Activated naive CD8-positive, alpha-beta T cell treated with anti-CD3 and anti-CD28 coated beads, Interleukin-2, amount 50 U/mL, for 24 hours (primary cell): Measurements from ENCODE around the gene MCF2L.
"Not testable (repeated sequence)": the region's sequence is repeated elsewhere in the genome, so short reads cannot be mapped to it uniquely, and the experiment has no call there.

Experiments
- ATAC-seq: fragments of 150-1000 bp; cut with Tn5 transposase; one replicate; pipeline ENCODE4 v1.10.0; 2021
- DNase-seq: peaks from one replicate; pipeline ENCODE4 v3.0.0; 2021
- H3K27ac Mint-ChIP-seq: one replicate; pipeline ENCODE4 v1.8.0; 2021; ENCODE audit warnings: mild to moderate bottlenecking, mixed read lengths
- H3K27me3 Mint-ChIP-seq: one replicate; pipeline ENCODE4 v1.8.0; 2021; ENCODE audit warnings: mixed read lengths
- H3K36me3 Mint-ChIP-seq: one replicate; pipeline ENCODE4 v1.8.0; 2021; ENCODE audit warnings: low read depth, mixed read lengths
- H3K4me1 Mint-ChIP-seq: one replicate; pipeline ENCODE4 v1.8.0; 2021; ENCODE audit warnings: mixed read lengths
- H3K4me3 Mint-ChIP-seq: one replicate; pipeline ENCODE4 v1.8.0; 2021; ENCODE audit warnings: mild to moderate bottlenecking, moderate library complexity, mixed read lengths
- H3K9me3 Mint-ChIP-seq: one replicate; pipeline ENCODE4 v1.8.0; 2021; ENCODE audit warnings: mixed read lengths

MCF2L gene

GRCh38 chr13:113052206-113052605, 83.2 kb downstream of the MCF2L start:
- no peaks in the 10 kb centered on the region for H3K4me1 Mint-ChIP-seq
- H3K27ac Mint-ChIP-seq, result no peak overlapping the region
- H3K27me3 Mint-ChIP-seq, result no peaks in the 10 kb centered on the region
- ATAC-seq (no peak), DNase-seq (no peak)
- no peak overlapping the region for H3K4me3 Mint-ChIP-seq
- no peaks in the 10 kb centered on the region for H3K9me3 Mint-ChIP-seq
- H3K36me3 Mint-ChIP-seq, result no peaks in the 10 kb centered on the region

DNA sequence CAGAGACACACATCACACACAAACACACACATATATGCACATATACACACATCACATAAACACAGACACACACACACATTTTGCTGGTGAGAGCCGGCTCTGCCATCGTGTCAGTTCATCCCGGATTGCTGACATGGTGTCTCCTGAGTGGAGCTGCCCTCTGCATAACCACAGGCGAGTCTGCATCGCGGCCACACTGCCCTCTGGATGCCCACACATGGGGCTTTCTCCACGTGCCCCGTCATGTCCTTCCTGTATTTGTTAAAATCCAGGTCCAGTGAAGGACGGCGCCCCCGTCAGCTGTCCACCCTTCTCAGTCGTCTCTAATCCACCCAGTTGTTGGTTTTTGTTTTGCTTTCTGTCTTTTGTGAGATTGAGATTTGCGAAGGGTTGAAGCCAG, 84.0 kb downstream of the MCF2L start:
- Mint-ChIP-seq H3K4me1 (no peaks in the 10 kb centered on the region), H3K4me3 (no peak overlapping the region), H3K9me3 (no peaks in the 10 kb centered on the region), H3K36me3 (no peaks in the 10 kb centered on the region), H3K27ac (no peak overlapping the region), H3K27me3 (no peaks in the 10 kb centered on the region)
- no peak for ATAC-seq
- no peak for DNase-seq

GRCh38 chr13:113053376-113053775, 84.4 kb downstream of the MCF2L start:
- no peak overlapping the region for H3K4me3 Mint-ChIP-seq
- no peak overlapping the region for H3K27ac Mint-ChIP-seq
- ATAC-seq, result no peak
- H3K4me1 Mint-ChIP-seq, result no peaks in the 10 kb centered on the region
- H3K9me3 Mint-ChIP-seq, result no peaks in the 10 kb centered on the region
- DNase-seq, result no peak
- no peaks in the 10 kb centered on the region for H3K36me3 Mint-ChIP-seq
- H3K27me3 Mint-ChIP-seq, result no peaks in the 10 kb centered on the region

DNA sequence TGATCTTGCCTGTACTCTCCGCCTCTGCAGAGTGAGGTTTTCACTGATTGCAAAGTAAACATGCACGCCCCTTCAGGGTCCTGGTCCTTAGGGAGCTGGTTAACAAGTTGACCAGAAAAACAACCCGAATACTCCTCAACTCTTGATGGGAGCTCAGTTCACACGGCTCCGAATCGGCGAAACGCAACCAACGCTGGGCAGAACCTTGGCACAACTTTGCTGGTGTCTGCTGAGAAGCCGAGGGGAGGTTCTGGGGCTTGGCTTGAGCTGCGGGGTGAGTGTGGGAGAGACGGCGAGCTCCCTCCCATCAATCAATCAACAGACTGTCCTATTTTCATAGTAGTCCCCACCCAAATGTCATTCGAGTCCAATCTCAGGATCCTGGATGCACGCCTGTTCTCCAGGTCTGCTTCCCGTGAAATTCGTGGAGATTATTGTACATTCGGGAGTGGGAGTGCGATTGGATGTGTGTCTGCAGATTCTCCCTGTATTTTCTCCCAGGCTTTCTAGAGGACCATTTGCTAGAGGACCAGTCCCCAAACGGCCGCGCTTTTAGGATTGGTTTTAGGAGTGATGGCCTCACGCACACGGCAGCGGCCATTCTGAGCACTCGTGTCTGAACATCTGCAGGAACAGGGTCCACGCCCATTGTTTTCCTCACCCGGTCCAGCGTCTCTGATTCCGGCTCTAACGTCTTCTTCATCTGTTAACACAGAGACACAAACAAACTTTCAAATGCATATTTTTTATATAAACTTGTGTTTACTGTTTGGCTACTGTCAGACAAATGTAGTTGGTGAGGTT, 85.0 kb downstream of the MCF2L start:
- DNase-seq (no peak), ATAC-seq (no peak)
- no peak overlapping the region for H3K4me3 Mint-ChIP-seq
- no peaks in the 10 kb centered on the region for H3K27me3 Mint-ChIP-seq
- no peaks in the 10 kb centered on the region for H3K4me1 Mint-ChIP-seq
- no peaks in the 10 kb centered on the region for H3K9me3 Mint-ChIP-seq
- H3K36me3 Mint-ChIP-seq, result no peaks in the 10 kb centered on the region
- H3K27ac Mint-ChIP-seq, result no peak overlapping the region

- Mint-ChIP-seq H3K4me1 (no peaks in the 10 kb centered on the region), H3K4me3 (no peak overlapping the region), H3K27me3 (no peaks in the 10 kb centered on the region), H3K27ac (no peak overlapping the region), H3K36me3 (no peaks in the 10 kb centered on the region), H3K9me3 (no peaks in the 10 kb centered on the region)
- no peak for ATAC-seq
- no peak for DNase-seq
Observed at GRCh38 chr13:113057084-113057483, 88.1 kb downstream of the MCF2L start.

DNA sequence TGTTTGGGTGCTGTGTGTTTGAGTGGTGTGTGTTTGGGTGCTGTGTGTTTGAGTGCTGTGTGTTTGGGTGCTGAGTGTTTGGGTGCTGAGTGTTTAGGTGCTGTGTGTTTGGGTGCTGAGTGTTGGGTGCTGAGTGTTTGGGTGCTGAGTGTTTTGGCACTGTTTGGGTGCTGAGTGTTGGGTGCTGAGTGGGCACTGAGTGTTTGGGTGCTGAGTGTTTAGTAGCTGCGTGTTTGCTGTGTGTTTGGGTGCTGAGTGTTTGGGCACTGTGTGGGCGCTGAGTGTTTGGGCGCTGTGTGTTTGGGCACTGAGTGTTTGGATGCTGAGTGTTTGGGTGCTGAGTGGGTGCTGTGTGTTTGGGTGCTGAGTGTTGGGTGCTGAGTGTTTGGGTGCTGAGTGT, 88.5 kb downstream of the MCF2L start:
- not testable (repeated sequence) for H3K4me3 Mint-ChIP-seq, H3K9me3 Mint-ChIP-seq

DNA sequence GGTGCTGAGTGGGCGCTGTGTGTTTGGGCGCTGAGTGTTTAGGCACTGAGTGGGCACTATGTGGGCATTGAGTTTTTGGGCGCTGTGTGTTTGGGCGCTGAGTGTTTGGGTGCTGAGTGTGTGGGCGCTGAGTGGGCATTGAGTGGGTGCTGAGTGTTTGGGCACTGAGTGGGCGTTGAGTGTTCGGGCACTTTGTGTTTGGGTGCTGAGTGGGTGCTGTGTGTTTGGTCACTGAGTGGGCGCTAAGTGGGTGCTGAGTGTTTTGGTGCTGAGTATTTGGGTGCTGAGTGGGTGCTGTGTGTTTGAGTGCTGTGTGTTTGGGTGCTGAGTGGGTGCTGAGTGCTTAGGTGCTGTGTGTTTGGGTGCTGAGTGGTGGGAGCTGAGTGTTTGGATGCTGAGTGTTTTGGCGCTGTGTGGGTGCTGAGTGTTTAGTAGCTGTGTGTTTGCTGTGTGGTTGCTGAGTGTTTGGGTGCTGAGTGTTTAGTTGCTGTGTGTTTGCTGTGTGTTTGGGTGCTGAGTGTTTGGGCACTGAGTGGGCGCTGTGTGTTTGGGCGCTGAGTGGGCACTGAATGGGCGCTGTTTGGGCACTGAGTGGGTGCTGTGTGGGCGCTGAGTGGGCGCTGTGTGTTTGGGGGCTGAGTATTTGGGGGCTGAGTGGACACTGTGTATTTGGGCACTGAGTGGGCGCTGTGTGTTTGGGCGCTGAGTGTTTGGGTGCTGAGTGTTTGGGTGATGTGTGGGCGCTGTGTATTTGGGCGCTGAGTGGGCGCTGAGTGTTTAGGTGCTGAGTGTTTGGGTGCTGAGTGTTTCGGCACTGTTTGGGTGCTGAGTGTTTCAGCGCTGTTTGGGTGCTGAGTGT, 89.3 kb downstream of the MCF2L start:
- Mint-ChIP-seq H3K9me3 (no peaks in the 10 kb centered on the region), H3K27ac (no peak overlapping the region), H3K36me3 (no peaks in the 10 kb centered on the region), H3K4me1 (no peaks in the 10 kb centered on the region), H3K4me3 (no peak overlapping the region), H3K27me3 (no peaks in the 10 kb centered on the region)
- DNase-seq (no peak), ATAC-seq (no peak)

More for the DNA sequence above, 88.5 kb downstream of the MCF2L start:
- H3K27me3 Mint-ChIP-seq, H3K36me3 Mint-ChIP-seq, H3K4me1 Mint-ChIP-seq, H3K27ac Mint-ChIP-seq, DNase-seq, ATAC-seq: not testable (repeated sequence)

DNA sequence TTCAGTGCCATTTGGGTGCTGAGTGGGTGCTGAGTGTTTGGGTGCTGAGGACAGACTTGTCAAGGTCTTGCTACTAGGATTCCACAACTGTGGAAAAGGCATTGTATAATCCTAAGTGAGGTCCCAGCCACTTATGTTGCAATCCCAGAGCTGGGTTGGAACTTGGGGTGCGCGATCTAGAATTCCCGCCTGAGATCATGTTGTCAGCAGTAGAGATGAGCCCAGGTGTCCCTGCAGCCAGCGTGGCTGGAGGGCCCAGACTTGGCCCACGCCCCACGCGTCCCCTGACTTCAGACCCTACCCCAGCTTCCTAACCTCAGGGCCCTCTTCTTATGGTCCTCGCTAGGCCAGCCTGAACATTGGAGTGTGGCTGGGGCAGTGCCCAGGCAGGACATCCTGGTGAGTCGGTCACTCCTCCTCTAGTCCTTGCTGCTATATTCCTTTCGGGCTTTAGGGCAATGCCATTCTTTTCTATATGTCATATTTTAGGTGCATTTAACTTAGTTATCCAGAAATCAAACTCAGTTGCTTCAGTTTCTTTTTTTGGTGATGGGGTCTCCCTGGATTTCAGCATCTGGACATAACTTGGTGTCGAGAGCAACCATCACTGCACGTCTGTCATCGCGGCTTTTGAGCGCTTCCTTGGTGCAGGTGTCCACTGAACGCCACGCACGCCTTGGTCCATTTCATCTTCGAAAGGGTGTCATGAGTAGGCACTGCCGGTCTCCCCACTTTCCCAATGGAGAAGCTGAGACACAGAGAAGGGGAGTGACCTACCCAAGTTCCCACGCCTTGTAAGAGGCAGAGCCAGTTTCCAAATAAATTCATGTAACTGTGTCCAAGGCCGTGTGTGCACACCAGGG, 90.2 kb downstream of the MCF2L start:
- no peak overlapping the region for H3K27ac Mint-ChIP-seq
- no peak for ATAC-seq
- H3K27me3 Mint-ChIP-seq, result no peaks in the 10 kb centered on the region
- no peak for DNase-seq
- no peaks in the 10 kb centered on the region for H3K9me3 Mint-ChIP-seq
- H3K4me1 Mint-ChIP-seq, result no peaks in the 10 kb centered on the region
- no peaks in the 10 kb centered on the region for H3K36me3 Mint-ChIP-seq
- no peak overlapping the region for H3K4me3 Mint-ChIP-seq

GRCh38 chr13:113059891-113060290, 90.9 kb downstream of the MCF2L start:
- Mint-ChIP-seq H3K9me3 (no peaks in the 10 kb centered on the region), H3K4me3 (no peak overlapping the region), H3K27me3 (no peaks in the 10 kb centered on the region), H3K4me1 (no peaks in the 10 kb centered on the region), H3K27ac (no peak overlapping the region), H3K36me3 (no peaks in the 10 kb centered on the region)
- no peak for DNase-seq
- no peak for ATAC-seq

- Mint-ChIP-seq H3K27ac (no peak overlapping the region), H3K4me1 (no peaks in the 10 kb centered on the region), H3K9me3 (no peaks in the 10 kb centered on the region), H3K27me3 (no peaks in the 10 kb centered on the region), H3K4me3 (no peak overlapping the region), H3K36me3 (no peaks in the 10 kb centered on the region)
- ATAC-seq (no peak), DNase-seq (no peak)
Observed at GRCh38 chr13:113060557-113061270, 91.7 kb downstream of the MCF2L start.

DNA sequence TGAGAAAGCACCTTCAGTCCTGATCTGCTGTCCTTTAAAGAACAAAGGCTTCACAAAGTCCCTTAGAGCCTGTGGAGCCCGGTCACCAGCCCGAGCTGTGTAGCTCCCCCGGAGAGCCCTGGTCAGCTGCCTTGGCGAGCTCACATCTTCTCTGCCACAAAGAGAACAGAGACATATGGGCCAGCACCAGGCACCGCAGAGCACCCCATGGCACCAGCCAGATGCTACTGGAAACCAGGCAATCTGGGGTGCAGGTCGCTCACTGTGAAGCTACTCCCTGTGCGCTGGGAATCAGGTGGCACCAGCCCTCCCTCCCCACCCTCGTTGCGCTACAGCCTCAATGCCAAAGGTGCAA, 92.2 kb downstream of the MCF2L start:
- H3K4me3 Mint-ChIP-seq, result no peak overlapping the region
- H3K36me3 Mint-ChIP-seq, result no peaks in the 10 kb centered on the region
- DNase-seq (no peak), ATAC-seq (no peak)
- H3K27ac Mint-ChIP-seq, result no peak overlapping the region
- no peaks in the 10 kb centered on the region for H3K9me3 Mint-ChIP-seq
- no peaks in the 10 kb centered on the region for H3K4me1 Mint-ChIP-seq
- H3K27me3 Mint-ChIP-seq, result no peaks in the 10 kb centered on the region

DNA sequence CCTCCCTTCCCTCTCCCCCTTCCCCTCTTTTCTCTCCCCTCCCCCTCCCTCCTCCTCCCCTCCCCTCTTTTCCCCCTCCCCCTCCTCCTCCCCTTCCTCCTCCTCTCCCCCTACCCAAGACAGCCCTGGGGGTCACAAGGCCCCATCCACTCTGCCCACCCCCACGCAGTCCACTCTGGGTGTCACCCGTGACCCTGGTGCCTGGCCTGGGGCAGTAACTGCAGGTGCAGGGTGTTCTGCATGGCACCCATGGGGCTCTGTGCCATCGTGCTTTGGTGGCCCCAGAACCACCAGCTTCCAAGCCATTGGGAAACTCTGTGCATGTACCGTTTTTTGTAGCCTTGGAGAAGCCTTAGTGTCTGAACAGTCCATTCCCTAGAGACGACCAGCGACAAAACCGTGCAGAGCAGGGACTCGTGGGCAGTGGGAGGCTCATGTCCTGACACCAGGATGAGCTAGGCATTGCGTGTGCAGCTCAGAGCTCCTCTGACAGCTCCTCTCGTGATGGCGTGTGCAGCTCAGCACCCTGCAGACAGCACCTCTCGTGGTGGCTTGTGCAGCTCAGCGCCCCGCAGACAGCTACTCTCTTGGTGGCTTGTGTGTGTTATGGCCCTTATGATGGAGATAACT, 92.9 kb downstream of the MCF2L start:
- H3K27ac Mint-ChIP-seq, result no peak overlapping the region
- H3K4me1 Mint-ChIP-seq, result no peaks in the 10 kb centered on the region
- no peaks in the 10 kb centered on the region for H3K27me3 Mint-ChIP-seq
- DNase-seq, result no peak
- no peaks in the 10 kb centered on the region for H3K9me3 Mint-ChIP-seq
- H3K36me3 Mint-ChIP-seq, result no peaks in the 10 kb centered on the region
- no peak overlapping the region for H3K4me3 Mint-ChIP-seq
- no peak for ATAC-seq

GRCh38 chr13:113062691-113063090, 93.7 kb downstream of the MCF2L start:
- DNase-seq (no peak), ATAC-seq (no peak)
- Mint-ChIP-seq H3K36me3 (no peaks in the 10 kb centered on the region), H3K27me3 (no peaks in the 10 kb centered on the region), H3K4me3 (no peak overlapping the region), H3K4me1 (no peaks in the 10 kb centered on the region), H3K9me3 (no peaks in the 10 kb centered on the region), H3K27ac (no peak overlapping the region)

GRCh38 chr13:113063091-113063491, 94.1 kb downstream of the MCF2L start:
- no peak overlapping the region for H3K4me3 Mint-ChIP-seq
- no peaks in the 10 kb centered on the region for H3K9me3 Mint-ChIP-seq
- H3K36me3 Mint-ChIP-seq, result no peaks in the 10 kb centered on the region
- no peak overlapping the region for H3K27ac Mint-ChIP-seq
- H3K27me3 Mint-ChIP-seq, result no peaks in the 10 kb centered on the region
- no peak for ATAC-seq
- H3K4me1 Mint-ChIP-seq, result no peaks in the 10 kb centered on the region
- DNase-seq, result no peak
